K562 (cell line): ENCODE results near the gene ARHGAP9. TPM values are rescaled to one million over a fixed set of nuclear protein-coding genes. Genes with fewer than 3 reads are reported as not detected.

Experiments used
- C11orf30 ChIP-seq: fragments of 450-650 bp; IDR thresholded peaks from 2 replicates; pipeline ENCODE4 v1.6.1; 2016; ENCODE audit warnings: low read depth, mild to moderate bottlenecking
- CHCHD3 ChIP-seq: fragments of 250-450 bp; sonication (Bioruptor Pico); IDR thresholded peaks from 2 replicates; pipeline ENCODE4 v2.1.2; 2022; ENCODE audit warnings: mild to moderate bottlenecking
- CREBBP ChIP-seq: IDR thresholded peaks from one replicate; pipeline ENCODE4 v1.6.1; 2012; ENCODE audit warnings: low read depth, mild to moderate bottlenecking, control low read depth, inconsistent platforms, low read length
- ELF2 ChIP-seq: fragments of 250-450 bp; sonication (Bioruptor Pico); IDR thresholded peaks from 2 replicates; pipeline ENCODE4 v1.5.0; 2021; ENCODE audit warnings: mild to moderate bottlenecking
- FOS ChIP-seq: IDR thresholded peaks from 3 replicates; pipeline ENCODE4 v1.6.1; 2011; ENCODE audit not compliant: insufficient read length; ENCODE audit errors: extremely low read depth
- FOXJ2 ChIP-seq: fragments of 200-800 bp; sonication (Bioruptor generic); IDR thresholded peaks from 2 replicates; pipeline ENCODE4 v1.6.1; 2016; ENCODE audit warnings: missing genetic modification characterization, missing compliant biosample characterization
- HNRNPUL1 ChIP-seq: fragments of 200-400 bp; formaldehyde crosslinking; IDR thresholded peaks from 2 replicates; pipeline ENCODE4 v1.6.1; 2017; ENCODE audit warnings: low read length
- HSF4 ChIP-seq: fragments of 250-450 bp; sonication (Bioruptor Pico); IDR thresholded peaks from 2 replicates; pipeline ENCODE4 v2.1.2; 2022; ENCODE audit warnings: mild to moderate bottlenecking, moderate library complexity, borderline replicate concordance
- NR0B1 ChIP-seq: fragments of 450-650 bp; IDR thresholded peaks from one replicate; pipeline ENCODE4 v1.6.1; 2018; ENCODE audit warnings: mild to moderate bottlenecking, moderate library complexity; ENCODE audit not compliant: partially characterized antibody
- NR2F6 ChIP-seq: fragments of 450-650 bp; formaldehyde crosslinking; IDR thresholded peaks from 2 replicates; pipeline ENCODE4 v1.4.0; 2020; ENCODE audit warnings: mild to moderate bottlenecking
- PHF20 ChIP-seq: fragments of 450-650 bp; IDR thresholded peaks from 2 replicates; pipeline ENCODE4 v1.6.1; 2018; ENCODE audit not compliant: partially characterized antibody
- PTRF ChIP-seq: fragments of 450-650 bp; IDR thresholded peaks from 2 replicates; pipeline ENCODE4 v1.6.1; 2016; ENCODE audit warnings: mild to moderate bottlenecking, missing genetic modification characterization, missing compliant biosample characterization
- PURB ChIP-seq: sonication (generic); formaldehyde crosslinking; IDR thresholded peaks from 2 replicates; pipeline ENCODE4 v1.9.0; 2021; ENCODE audit warnings: low read depth, mild to moderate bottlenecking, missing genetic modification reagents
- RNF219 ChIP-seq: fragments of 250-450 bp; sonication (Bioruptor Pico); IDR thresholded peaks from 2 replicates; pipeline ENCODE4 v1.5.0; 2022; ENCODE audit warnings: mild to moderate bottlenecking
- SAP30 ChIP-seq: fragments of 200-600 bp; sonication (generic); IDR thresholded peaks from 2 replicates; pipeline ENCODE4 v1.6.1; 2012; ENCODE audit warnings: borderline replicate concordance, low read depth, mild to moderate bottlenecking, moderate library complexity, low read length, control low read depth, inconsistent platforms; ENCODE audit not compliant: insufficient read depth, poor library complexity, severe bottlenecking
- SETDB1 ChIP-seq: IDR thresholded peaks from one replicate; pipeline ENCODE4 v1.6.1; 2012; ENCODE audit warnings: low read length, control low read depth, inconsistent platforms
- SP2 ChIP-seq: IDR thresholded peaks from 2 replicates; pipeline ENCODE4 v1.6.1; 2011; ENCODE audit warnings: mild to moderate bottlenecking, low read depth, low read length, moderate library complexity; ENCODE audit not compliant: poor library complexity, severe bottlenecking; ENCODE audit errors: extremely low read depth
- TCFL5 ChIP-seq: fragments of 250-450 bp; sonication (Bioruptor Pico); conservative IDR thresholded peaks from 2 replicates; pipeline ENCODE4 v1.6.1; 2021; ENCODE audit warnings: mild to moderate bottlenecking, moderate library complexity, matching md5 sums
- TEAD4 ChIP-seq, 2 experiments: sonication (generic) in 1 of 2; formaldehyde crosslinking in 1 of 2; IDR thresholded peaks; 2 replicates each; pipeline versions ENCODE4 v1.6.1 to v1.8.0; 2012 to 2022; ENCODE audit warnings: borderline replicate concordance in 1 of 2, inconsistent platforms in 1 of 2, low read length in 1 of 2, mild to moderate bottlenecking in 1 of 2, missing genetic modification reagents in 1 of 2
- TFAP4 ChIP-seq: sonication (generic); formaldehyde crosslinking; IDR thresholded peaks from 2 replicates; pipeline ENCODE4 v1.8.0; 2022; ENCODE audit warnings: missing genetic modification reagents, mild to moderate bottlenecking, moderate library complexity, borderline replicate concordance
- ZBTB17 ChIP-seq: fragments of 450-650 bp; formaldehyde crosslinking; IDR thresholded peaks from 2 replicates; pipeline ENCODE4 v1.4.0; 2020; ENCODE audit warnings: mild to moderate bottlenecking
- ZBTB7A ChIP-seq: IDR thresholded peaks from 2 replicates; pipeline ENCODE4 v1.6.1; 2011; ENCODE audit warnings: low read depth, mild to moderate bottlenecking, low read length, moderate library complexity, borderline replicate concordance; ENCODE audit not compliant: control insufficient read depth
- ZNF197 ChIP-seq: fragments of 200-800 bp; sonication (Bioruptor generic); IDR thresholded peaks from 2 replicates; pipeline ENCODE4 v1.6.1; 2016; ENCODE audit warnings: low read depth, missing genetic modification characterization, missing compliant biosample characterization
- ZNF263 ChIP-seq: sonication (generic); formaldehyde crosslinking; IDR thresholded peaks from 2 replicates; pipeline ENCODE4 v1.8.0; 2022; ENCODE audit warnings: mild to moderate bottlenecking, missing genetic modification reagents, borderline replicate concordance
- polyA plus RNA-seq, 8 experiments: library from polyadenylated mRNA; depleted of rRNA in 4 of 8; stranded (reverse) in 5 of 8; unstranded in 3 of 8; fragments of >200 nt; fragmentation: Nextera tagmentation in 2 of 8; fragmentation: Illumina TruSeq in 1 of 8; extraction: Ambion mirVana in 2 of 8; extraction: Trizol in 1 of 8; gene quantifications; 2 replicates each; pipeline versions ENCODE4 v1.2.1 to v1.2.3, GENCODE V29; 2011 to 2014; ENCODE audit warnings: inconsistent platforms in 1 of 8, missing spikeins in 1 of 8
- total RNA-seq, 7 experiments: library from RNA; depleted of rRNA in 6 of 7; stranded (reverse); fragments of >200 nt in 6 of 7; fragmentation: Illumina TruSeq in 2 of 7; extraction: Trizol in 2 of 7; gene quantifications; 2 replicates each; pipeline versions ENCODE4 v1.2.1 to v1.2.3, GENCODE V29; 2011 to 2021; ENCODE audit warnings: low replicate concordance in 1 of 7

Gene ARHGAP9
- total and polyA plus RNA-seq, 9 of the 15 experiments (the other 6 are each of a cell fraction or from before 2014, with no cell fraction given), result 1.5 to 10.2 (median 5.1) TPM

- TF ChIP-seq HSF4 (CRISPR knock-in tag) (no peak), ZNF197 (CRISPR knock-in tag) (no peak), ZBTB7A (0 out of 2 replicates have a peak, but pooled peaks have one; percentile 3), PHF20 (no peak), C11orf30 (no peak), PTRF (tag) (no peak), TFAP4 (peak; percentile 93), CHCHD3 (CRISPR knock-in tag) (no peak), SAP30 (no peak), ELF2 (CRISPR knock-in tag) (no peak), PURB (CRISPR knock-in tag) (0 out of 2 replicates have a peak, but pooled peaks have one; percentile 39), HNRNPUL1 (no peak), TCFL5 (CRISPR knock-in tag) (no peak), FOXJ2 (tag) (no peak), ZBTB17 (no peak), NR0B1 (no peak), RNF219 (no peak), NR2F6 (CRISPR knock-in tag) (no peak), FOS (no peak), CREBBP (no peak), TEAD4 (IDR thresholded peaks at IDR 0.05; ENCODE audit: low read length) (no peak), TEAD4 (CRISPR knock-in tag; IDR thresholded peaks at IDR 0.05; ENCODE audit: borderline replicate concordance) (no peak), SP2 (no peak), SETDB1 (no peak), ZNF263 (no peak)
These were observed 26.6 kb downstream of the ARHGAP9 start (continued) for GRCh38 chr12:57452937-57453509.
